ENCODE data around the gene SP140. TPM values are rescaled to one million over a fixed set of nuclear protein-coding genes. Genes with fewer than 3 reads are reported as not detected.

The SP140 gene
- total RNA-seq, 1 donor from 2014 or later, result 0.06 TPM

DNA sequence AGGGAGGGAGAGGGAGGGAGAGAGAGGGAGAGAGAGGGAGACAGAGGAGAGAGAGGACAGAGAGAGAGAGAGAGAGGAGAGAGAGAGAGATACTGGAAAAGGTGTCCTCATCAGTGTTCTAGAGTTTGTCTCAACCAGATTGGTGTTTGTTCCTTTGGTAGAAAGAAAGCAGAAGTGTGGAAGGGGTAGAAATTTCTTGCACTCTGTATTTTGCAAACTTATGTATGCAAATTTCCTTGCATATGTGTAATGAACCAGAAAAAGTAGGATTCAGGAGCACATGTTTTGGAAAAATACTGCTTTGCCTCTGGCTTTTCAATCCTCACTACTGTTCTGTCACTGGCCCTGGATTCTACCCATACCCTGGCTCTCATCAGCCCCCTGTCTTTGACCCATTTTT lies 1.1 kb upstream of the SP140 start:
- no peaks in the 10 kb centered on the region for H3K27me3 ChIP-seq
- H3K36me3 ChIP-seq, result no peaks in the 10 kb centered on the region
- H3K9me3 Mint-ChIP-seq, result no peaks in the 10 kb centered on the region
- no peak overlapping the region for H2AFZ ChIP-seq (replicated peaks)
- no peak for DNase-seq (ENCODE audit: low spot score)
- H3K4me1 Mint-ChIP-seq, result peaks cover 10% of the 10 kb centered on the region
- no peak overlapping the region for H3K4me3 Mint-ChIP-seq
- H3K79me2 ChIP-seq (ENCODE audit: low read depth), result no peaks in the 10 kb centered on the region
- peaks cover 8% of the 10 kb centered on the region for H3K4me1 ChIP-seq
- no peak overlapping the region for H3K4me2 ChIP-seq
- H3K9ac ChIP-seq, result no peak overlapping the region
- no peak overlapping the region for H3K27ac Mint-ChIP-seq
- no peak overlapping the region for H3K4me3 ChIP-seq
- H3K9me3 ChIP-seq (ENCODE audit: low read depth), result no peaks in the 10 kb centered on the region
- TF ChIP-seq, protein P1, sequence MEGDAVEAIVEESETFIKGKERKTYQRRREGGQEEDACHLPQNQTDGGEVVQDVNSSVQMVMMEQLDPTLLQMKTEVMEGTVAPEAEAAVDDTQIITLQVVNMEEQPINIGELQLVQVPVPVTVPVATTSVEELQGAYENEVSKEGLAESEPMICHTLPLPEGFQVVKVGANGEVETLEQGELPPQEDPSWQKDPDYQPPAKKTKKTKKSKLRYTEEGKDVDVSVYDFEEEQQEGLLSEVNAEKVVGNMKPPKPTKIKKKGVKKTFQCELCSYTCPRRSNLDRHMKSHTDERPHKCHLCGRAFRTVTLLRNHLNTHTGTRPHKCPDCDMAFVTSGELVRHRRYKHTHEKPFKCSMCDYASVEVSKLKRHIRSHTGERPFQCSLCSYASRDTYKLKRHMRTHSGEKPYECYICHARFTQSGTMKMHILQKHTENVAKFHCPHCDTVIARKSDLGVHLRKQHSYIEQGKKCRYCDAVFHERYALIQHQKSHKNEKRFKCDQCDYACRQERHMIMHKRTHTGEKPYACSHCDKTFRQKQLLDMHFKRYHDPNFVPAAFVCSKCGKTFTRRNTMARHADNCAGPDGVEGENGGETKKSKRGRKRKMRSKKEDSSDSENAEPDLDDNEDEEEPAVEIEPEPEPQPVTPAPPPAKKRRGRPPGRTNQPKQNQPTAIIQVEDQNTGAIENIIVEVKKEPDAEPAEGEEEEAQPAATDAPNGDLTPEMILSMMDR (IDR thresholded peaks at IDR 0.05), result no peak
- TF ChIP-seq EZH2phosphoT487 (IDR thresholded peaks at IDR 0.05) (no peak), EZH2 (IDR thresholded peaks at IDR 0.05) (no peak)
- H3K27ac ChIP-seq, result no peak overlapping the region
- peaks cover 6% of the 10 kb centered on the region for H3K27me3 Mint-ChIP-seq (ENCODE audit: insufficient read depth, low read depth)
- no peaks in the 10 kb centered on the region for H3F3A ChIP-seq (ENCODE audit: low read depth)
- no peaks in the 10 kb centered on the region for H4K20me1 ChIP-seq (ENCODE audit: low read depth)
- H3K36me3 Mint-ChIP-seq, result no peaks in the 10 kb centered on the region

DNA sequence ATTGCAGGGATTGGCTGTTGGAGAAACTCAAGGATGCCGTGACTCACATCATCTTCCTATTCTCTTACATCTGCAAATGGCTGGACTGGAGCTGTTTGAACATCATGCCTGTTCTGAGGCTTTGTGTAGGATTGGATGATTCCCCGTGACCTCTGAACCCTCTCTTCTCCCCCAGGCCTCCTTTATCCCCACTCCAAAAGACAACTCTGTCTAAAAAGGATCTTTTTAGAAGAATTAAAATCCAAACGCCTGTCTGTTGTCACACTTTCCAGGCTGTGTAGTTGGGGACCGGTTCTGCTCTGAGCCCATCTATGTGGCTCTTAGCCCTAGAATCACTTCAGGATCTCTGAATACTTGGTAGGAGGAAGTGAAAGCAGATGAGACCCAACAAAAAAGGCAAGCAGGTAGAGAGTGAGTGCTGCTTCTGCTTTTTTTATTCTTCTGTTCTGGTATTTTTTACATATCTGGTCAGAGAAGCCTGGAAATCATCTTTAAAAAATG lies 565 bp downstream of the SP140 start:
- Histone ChIP-seq H3K27ac (no peak overlapping the region), H2AFZ (replicated peaks) (no peak overlapping the region), H3K36me3 (no peaks in the 10 kb centered on the region), H3K9me3 (ENCODE audit: low read depth) (no peaks in the 10 kb centered on the region), H4K20me1 (ENCODE audit: low read depth) (no peaks in the 10 kb centered on the region), H3K79me2 (ENCODE audit: low read depth) (no peaks in the 10 kb centered on the region), H3K4me2 (no peak overlapping the region), H3K4me1 (no peaks in the 10 kb centered on the region), H3K9ac (no peak overlapping the region), H3K27me3 (no peaks in the 10 kb centered on the region), H3F3A (ENCODE audit: low read depth) (no peaks in the 10 kb centered on the region), H3K4me3 (no peak overlapping the region)
- no peak for DNase-seq (ENCODE audit: low spot score)
- Mint-ChIP-seq H3K4me1 (no peaks in the 10 kb centered on the region), H3K27ac (no peak overlapping the region), H3K27me3 (ENCODE audit: insufficient read depth, low read depth) (peaks cover 6% of the 10 kb centered on the region), H3K36me3 (peaks cover 2% of the 10 kb centered on the region), H3K9me3 (peaks cover 14% of the 10 kb centered on the region), H3K4me3 (no peak overlapping the region)
- no peak for TF ChIP-seq EZH2phosphoT487 (IDR thresholded peaks at IDR 0.05)
- TF ChIP-seq, protein P1 (IDR thresholded peaks at IDR 0.05), result no peak
- TF ChIP-seq EZH2 (IDR thresholded peaks at IDR 0.05), result no peak

DNA sequence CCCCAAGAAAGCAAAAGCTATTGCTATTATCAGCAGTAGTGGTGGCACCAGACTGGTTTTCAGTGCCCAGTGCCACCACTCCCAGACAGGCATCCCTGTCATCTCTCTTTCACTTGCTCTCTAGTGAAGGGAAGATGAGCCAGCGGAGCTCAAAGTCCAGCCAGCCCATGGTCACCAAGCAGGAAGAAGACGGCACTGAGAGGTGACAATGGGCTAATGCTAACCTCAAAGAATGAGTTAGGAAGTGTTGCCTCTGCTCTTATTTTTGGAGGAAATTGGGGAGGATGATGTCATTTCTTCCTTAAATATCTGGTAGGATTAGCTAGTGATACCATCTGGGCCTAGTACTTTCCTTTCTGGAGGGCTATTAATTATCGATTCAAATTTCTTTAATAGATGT lies 1.7 kb downstream of the SP140 start:
- H3K9me3 ChIP-seq (ENCODE audit: low read depth), result no peaks in the 10 kb centered on the region
- H3F3A ChIP-seq (ENCODE audit: low read depth), result no peaks in the 10 kb centered on the region
- H3K36me3 ChIP-seq, result no peaks in the 10 kb centered on the region
- no peaks in the 10 kb centered on the region for H3K27me3 ChIP-seq
- no peaks in the 10 kb centered on the region for H3K79me2 ChIP-seq (ENCODE audit: low read depth)
- H4K20me1 ChIP-seq (ENCODE audit: low read depth), result no peaks in the 10 kb centered on the region
- no peak overlapping the region for H3K4me3 ChIP-seq
- TF ChIP-seq EZH2phosphoT487 (IDR thresholded peaks at IDR 0.05), result no peak
- no peak for TF ChIP-seq EZH2 (IDR thresholded peaks at IDR 0.05)
- TF ChIP-seq, protein P1 (IDR thresholded peaks at IDR 0.05), result no peak
- H3K36me3 Mint-ChIP-seq, result peaks cover 2% of the 10 kb centered on the region
- no peaks in the 10 kb centered on the region for H3K4me1 ChIP-seq
- H3K4me3 Mint-ChIP-seq, result no peak overlapping the region
- no peak overlapping the region for H3K9ac ChIP-seq
- no peaks in the 10 kb centered on the region for H3K4me1 Mint-ChIP-seq
- H3K27ac ChIP-seq, result no peak overlapping the region
- DNase-seq (ENCODE audit: low spot score), result no peak
- H3K27ac Mint-ChIP-seq, result no peak overlapping the region
- no peak overlapping the region for H3K4me2 ChIP-seq
- H3K9me3 Mint-ChIP-seq, result peaks cover 15% of the 10 kb centered on the region
- no peak overlapping the region for H2AFZ ChIP-seq (replicated peaks)
- H3K27me3 Mint-ChIP-seq (ENCODE audit: insufficient read depth, low read depth), result peaks cover 4% of the 10 kb centered on the region

All from neural progenitor cell (in vitro differentiated cells).